ENCODE data around the gene GPC5.

Gene GPC5

DNA sequence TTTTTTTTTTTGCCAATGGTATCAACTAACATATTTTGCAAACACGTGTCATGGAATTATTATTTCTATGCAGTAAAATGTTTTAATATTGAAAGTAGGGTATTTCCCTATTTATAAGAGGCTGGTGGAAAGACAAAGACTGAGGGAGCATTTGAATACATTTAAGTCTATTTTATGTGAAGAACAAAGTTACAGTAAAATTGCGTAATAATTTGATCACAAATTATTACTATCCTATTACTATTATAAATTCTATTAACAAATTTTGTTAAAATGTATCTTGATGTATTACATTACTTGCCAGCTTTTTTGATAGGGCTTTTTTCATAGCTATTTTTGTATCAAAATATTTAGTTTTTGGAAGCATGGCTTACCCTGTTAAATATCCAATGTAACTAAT, 58.4 kb downstream of the GPC5 start:
- no peak for DNase-seq

DNA sequence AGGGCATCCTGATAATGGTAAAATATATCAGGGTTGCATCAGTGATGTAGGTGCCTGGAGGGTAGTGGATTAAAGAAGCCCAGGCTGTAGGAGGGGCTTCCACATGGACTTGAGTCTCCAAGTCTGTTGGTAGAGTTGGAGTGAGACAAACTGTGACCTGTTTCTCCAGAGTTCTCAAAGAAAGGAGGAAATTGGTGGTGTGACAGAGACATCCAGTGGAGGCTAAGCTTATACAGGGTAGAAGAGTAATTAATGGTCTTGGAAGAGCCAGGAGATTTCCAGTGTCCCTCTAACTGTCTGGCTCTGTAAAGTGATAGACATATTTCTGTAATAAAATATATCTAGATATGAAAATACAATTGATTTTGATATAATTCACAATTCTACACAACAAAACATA, 61.1 kb downstream of the GPC5 start:
- no peak for DNase-seq

DNA sequence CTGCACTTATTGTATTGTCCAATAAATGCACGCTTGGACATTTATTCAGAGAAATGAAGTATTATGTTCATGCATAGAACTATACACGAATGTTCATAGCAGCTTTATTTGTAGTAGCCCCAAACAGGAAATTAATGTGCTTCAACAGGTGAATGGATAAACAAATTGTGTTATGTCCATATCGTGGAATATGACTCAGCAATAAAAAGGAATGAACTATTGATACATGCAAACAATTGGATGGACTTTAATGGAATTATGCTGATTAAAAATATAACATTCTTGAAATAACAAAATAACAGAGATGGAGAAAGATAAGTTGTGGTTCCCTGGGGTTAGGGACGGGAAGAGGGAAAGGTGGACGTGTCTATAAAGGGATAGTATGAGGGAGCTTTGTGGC, 65.9 kb downstream of the GPC5 start:
- no peak for DNase-seq

DNA sequence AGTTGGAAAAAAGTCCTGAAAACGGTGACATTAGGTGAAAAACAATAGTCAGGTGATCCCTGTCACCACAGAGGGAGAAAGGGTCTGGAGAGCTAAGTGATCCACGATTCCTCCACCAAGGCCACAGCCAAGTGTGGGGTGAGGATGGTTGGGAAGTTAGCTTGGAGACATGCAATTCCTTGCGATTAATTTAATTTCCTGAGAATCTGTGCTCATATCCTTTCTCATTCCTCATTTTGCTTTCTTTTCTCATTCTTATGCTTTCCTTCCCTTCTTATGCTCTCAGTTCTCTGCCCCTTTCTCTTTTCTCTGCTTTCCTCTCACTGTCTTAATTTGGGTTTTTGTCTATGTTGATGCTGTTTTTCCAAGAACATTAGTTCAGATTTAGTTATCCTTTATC, 68.8 kb downstream of the GPC5 start:
- no peak for DNase-seq

DNA sequence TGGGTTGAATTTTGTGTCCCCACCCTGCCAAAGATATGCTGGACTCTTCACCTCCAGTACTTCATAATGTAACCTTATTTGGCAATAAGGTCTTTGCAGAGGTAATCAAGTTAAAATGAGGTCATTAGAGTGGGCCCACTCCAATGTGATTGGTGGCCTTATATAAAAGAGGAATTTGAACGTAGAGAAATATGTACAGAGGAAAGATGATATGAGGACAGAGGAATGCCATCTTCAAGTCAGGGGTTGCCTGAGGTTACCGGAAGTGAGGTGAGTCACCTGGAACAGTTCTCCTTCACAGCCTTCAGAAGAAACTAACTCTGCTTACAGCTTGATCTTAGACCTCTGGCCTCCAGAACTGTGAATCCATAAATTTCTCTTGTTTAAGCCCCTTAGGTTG, 69.9 kb downstream of the GPC5 start:
- DNase-seq: no peak

DNA sequence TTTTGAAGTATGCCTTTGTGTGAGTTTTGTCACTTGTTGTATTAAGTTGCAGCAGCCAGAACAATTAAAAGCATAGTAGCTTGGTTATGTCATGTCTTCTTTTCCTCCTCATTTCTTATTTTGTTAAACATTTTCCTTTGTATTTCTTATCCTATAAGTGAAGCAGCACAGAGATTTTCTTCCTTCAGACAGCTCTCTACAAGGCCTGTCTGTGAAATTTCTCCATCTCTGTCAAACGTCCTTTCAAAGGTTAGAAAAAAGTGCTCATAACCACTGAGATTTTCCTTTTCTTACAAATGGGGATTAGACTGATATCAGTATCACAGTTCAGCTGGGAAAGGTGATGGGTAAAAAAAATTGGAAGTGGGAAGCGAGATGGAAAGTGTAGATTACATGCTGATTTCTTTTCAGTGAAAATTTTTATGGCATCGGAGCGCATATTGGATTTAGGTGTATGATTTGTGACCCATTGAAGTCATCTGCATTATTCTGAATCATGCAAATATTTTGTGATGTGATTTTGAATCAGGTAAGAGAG, 71.7 kb downstream of the GPC5 start:
- no peak for DNase-seq

DNA sequence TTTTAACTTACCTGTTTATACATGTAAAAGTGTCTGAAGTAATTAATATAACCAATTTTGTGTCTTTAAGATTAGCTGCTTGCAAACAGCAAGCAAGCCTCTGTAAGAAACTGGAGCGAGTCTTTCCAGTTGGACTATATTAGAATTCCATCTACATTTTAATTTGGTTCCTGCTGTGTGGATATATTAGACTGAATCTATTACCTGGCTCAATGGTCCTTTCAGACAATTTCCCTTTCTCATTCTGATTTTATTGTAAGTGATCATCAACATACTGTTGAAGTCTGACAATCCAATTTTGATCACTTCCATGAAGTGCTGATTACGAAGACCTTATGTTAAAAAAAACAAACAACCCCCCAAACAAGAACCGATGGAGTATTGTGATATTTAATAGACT, 72.3 kb downstream of the GPC5 start:
- no peak for DNase-seq

DNA sequence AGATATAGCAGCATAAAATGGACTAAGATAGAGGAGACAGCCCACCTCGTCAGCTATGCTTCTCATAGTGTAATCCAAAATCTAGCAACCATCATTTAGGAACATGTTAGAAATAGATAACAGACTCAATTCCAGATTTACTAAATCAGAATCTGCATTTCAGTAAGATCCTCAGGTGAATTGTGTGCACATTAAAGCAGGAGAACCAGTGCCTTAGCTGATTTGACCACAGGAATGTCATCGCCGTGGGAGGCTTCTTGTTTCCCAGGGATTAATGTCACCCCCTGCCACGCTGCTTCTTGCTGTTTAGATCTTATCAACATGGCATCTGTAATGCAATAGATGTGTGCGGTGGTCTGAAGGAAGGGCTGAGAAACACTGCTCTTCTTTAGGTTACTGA, 84.0 kb downstream of the GPC5 start:
- no peak for DNase-seq

DNA sequence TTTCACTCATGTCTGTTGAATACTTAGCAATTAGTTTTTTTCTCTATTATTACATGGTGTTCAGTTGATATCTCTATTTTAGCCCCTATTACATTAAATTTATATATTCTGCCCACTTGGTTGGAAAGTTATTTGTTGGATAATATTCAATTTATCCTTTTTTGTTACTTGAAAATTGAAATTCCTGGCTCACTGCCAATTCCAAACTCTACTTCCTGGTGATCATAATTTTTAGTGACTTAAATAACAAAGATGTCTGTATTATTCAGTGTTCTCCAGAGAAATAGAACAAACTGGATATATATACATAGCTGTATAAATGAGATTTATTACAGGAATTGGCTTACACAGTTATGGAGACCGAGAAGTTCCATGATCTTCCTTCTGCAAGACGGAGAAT, 93.6 kb downstream of the GPC5 start:
- DNase-seq: peak; percentile 6

DNA sequence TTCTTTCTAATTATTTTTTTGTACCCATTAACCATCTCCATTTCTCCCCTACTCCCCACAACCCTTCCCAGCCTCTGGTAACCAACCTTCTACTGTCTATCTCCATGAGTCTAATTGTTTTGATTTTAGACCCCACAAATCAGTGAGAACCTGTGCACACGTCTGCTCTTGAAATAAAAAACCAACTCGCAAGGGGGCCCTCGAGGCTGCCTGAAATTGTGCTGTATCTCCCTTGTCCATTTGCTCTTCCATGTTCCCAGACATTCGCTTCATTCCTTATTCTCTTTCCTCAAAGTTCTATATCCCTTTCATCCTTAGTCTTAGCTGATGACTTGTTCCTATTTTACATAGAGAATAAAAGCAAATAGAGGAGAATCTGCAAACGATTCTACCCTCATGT, 95.0 kb downstream of the GPC5 start:
- no peak for DNase-seq

DNA sequence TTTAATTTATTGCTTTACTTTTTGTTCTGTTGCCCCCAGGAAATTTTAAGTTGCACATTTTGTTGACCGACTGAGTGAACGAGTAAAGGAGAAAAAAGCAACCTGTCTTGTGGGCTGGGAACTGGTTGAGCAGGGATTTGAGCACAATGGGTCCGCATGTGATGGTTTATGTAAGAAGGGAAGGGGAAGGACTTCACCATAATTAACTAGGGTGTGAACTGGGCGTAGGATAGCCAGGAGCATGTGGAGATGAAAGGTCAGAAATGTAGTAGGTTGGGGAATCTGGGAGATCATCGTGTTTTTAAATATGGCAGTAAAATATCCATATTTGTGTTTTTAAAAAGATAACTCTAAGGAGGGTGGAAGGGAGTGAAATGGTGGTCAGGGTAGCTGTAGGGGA, 99.9 kb downstream of the GPC5 start:
- DNase-seq: no peak

DNA sequence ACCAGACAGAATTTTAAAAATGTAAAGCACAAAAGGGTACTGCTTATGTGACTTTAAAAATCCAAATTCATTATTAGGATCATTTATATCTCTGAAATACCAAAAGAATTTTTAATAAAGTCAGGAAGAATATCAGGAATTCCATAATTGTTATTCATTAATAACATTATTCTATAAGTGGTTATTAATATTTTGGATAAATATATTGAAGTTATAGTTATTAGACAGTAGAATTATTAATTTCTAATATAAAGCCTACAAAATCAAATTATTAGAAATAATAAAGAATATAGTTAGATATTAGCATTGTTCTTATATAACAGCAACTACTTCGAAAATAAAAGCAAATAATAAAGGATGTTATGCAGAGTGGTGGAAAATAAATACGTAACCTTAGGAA, 105.8 kb downstream of the GPC5 start:
- no peak for DNase-seq

DNA sequence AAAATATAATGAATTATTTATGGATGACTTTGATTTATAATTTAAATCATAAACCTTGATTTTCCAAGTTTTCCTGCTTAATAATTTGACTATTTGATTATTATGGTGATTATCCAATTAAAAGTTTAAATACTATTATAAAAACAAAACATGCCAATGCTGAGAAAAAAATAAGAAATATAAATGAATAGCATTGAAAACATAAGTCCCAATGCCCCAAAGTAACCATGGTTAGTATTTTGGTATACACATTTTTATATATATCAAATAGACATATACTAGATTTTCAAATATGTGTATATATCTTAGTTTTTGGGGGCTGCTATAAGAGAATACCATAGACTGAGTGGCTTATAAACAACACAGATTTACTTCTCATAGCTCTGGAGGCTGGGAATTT, 108.3 kb downstream of the GPC5 start:
- DNase-seq: no peak

DNA sequence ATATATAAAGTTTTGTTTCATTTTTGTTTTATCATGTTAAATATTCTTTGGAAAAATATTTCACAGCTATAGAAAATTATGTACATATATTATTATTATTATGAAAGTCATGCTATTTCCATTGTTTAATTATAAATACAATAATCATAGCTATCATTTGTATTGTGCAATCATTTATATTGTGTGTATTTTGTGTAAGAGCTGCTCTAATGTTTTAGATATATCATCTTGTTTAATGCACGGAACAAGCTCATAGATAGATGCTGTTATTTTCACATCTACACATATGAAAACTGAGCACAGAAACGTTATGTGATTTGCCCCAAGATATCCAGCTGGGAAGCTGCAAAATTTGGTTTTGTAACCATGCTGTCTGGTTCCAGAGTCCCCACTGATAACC, 111.6 kb downstream of the GPC5 start:
- no peak for DNase-seq

DNA sequence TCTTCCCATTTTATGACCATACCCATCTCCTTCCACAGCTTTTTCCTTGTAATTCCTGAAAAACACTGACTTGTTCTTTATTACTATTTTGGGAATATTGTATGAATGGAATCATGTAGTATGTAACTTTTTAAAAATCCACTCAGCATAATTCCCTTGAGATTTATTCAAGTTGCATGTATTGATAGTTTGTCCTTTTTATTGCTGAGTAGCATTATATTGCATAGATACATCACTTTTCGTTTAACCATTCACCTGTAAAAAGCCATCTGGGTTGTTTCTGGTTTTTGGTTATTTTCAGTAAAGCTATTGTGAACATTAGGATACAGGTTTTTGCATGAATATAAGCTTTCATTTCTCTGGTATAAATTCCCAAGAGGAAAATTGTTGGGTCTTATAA, 115.4 kb downstream of the GPC5 start:
- no peak for DNase-seq

DNA sequence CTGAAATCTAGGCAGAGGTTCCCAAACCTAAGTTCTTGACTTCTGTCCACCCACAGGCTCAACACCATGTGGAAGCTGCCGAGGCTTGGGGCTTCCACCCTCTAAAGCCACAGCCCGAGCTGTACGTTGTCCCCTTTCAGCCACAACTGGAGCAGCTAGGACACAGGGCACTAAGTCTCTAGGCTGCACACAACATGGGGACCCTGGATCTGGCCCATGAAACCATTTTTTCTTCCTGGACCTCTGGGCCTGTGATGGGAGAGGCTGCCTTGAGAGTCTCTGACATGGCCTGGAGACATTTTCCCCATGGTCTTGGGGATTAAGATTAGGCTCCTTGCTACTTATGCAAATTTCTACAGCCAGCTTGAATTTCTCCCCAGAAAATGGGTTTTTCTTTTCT, 118.4 kb downstream of the GPC5 start:
- no peak for DNase-seq

DNA sequence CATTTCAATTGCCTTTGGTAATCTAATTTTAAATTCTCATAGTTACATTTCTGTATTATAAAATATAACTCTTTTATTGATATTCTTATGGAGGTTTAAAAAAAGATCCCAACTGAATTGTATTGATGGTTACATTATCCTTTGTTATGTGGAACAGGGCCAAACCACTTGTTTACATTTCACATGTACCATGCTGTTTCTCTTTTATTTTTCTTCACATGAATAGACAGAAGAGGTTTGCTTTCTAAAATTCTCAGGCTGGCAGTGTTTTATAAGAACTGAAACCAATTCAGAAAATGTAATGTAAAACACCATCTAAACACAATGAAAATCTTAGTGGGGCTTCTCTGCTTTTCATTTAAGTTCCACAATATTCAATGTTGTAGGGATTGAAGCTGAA, 122.5 kb downstream of the GPC5 start:
- DNase-seq: no peak

DNA sequence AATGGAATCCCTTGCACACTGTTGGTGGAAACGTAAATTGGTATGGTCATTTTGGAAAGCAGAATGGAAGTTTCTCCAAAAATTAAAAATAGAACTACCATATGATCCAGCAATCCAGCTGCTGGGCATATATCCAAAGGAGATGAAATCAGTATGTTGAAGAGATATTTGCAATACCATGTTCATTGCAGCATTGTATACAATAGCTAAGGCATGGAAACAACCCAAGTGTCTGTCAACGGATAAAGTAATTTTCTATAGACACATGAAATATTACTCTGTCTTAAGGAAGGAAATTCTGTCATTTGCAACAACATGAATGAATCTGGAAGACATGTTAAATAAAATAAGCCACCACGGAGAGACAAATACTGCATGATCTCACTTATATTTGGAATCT, 124.7 kb downstream of the GPC5 start:
- no peak for DNase-seq

DNA sequence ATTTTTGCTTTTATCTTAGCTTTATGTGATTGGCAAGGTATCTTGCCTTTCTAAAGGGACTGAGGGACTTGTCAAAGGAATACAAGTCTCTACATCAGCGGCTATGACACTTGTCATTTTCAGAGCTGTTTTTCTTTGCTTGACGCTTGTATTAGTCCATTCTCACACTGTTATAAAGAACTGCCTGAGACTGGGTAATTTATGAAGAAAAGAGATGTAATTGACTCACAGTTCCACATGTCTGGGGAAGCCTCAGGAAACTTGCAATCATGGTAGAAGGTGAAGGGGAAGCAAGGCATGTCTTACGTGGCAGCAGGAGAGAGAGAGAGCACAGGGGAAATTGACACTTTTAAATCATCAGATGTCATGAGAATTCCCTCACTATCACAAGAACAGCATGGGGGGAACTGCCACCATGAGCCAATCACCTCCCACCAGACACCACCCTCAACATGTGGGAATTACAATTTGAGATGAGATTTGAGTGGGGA, 128.2 kb downstream of the GPC5 start:
- no peak for DNase-seq

DNA sequence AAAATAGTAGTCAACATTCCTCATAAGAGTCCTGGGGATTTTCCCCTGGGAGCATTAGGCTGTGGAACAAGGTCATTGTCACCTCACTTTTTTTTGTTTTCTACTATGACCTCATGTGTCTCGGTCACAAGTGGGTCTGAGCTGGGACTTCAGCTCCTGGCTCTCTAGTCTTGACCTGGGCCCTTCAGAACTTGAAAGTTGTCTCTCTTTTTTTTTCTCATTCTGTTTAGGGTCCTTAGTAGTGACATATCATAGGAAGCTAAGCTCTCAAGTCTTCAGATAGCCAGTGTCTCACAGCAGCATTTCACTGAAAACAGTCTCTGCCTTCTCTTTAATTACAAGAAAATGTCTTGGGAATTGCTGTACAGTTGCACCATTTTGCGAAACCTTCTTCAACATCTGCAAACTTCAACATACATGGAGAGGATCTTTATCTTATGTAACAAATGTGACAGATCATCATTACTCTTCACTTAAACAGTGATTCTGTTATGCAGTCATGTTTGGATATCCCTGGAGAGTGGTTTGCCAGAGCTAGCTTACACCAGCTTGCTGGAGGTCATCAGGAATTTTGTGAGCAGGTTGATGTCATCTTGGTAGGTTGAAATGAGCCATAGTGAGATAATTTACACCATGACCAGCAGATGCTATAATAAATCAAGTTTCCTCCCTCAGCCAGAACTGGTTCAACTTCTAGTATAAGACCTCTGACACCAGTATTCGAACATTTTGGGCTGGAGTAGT, 131.5 kb downstream of the GPC5 start:
- DNase-seq: no peak

DNA sequence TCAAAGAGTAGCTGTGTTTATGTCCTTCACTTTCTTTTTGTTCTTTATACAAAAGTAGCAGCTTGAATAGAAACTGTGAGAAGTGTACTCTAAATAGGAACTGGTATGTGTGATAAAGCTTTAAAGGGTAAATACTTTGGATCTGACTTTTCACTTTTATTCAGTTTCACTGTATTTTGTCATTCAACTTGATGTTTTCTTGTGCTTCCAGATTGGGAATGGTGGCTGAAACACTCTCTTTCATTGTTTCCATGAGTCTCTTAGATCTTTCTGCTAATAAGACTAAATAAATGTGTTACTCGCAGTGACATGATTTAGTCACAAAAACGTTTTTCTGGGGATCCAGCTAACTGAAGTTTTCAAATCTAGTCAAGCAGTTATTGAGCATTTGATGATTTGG, 133.2 kb downstream of the GPC5 start:
- DNase-seq: no peak

DNA sequence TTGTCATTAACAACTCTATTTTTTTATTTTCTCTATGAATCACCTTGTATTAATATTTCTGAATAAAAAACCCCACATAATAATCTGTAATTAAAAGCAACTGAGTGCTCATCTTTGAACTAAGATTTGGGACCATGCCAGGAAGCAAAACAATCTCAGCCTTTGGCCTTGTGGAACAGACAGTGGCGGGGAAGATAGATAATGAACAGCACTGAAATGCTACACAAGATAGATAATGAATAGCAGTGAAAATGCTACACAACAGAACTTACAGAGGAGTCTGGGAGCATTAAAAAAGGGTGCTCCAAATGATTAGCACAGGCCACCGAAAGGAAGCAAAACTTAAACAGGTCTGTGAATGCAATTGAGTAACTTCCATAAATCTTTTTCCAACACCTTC, 134.9 kb downstream of the GPC5 start:
- DNase-seq: no peak

DNA sequence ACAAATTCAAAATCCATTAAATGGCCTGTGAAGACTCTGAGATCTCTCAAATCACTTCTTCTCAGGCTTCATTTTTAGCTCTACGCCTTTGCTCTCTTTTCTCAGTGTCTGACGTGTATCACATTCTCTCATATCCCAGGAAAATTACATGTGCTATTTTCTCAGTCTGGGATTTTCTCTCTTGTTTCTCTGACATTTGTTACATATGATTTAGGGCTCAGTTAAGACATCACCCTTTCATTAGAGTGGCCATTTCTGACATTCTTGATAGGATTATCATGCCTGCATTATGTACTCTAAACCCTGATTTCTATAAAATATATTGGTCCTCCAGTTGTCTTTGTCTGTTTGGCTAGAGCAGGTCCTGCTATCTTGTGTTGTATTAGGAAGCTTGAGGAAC, 136.6 kb downstream of the GPC5 start:
- no peak for DNase-seq

DNA sequence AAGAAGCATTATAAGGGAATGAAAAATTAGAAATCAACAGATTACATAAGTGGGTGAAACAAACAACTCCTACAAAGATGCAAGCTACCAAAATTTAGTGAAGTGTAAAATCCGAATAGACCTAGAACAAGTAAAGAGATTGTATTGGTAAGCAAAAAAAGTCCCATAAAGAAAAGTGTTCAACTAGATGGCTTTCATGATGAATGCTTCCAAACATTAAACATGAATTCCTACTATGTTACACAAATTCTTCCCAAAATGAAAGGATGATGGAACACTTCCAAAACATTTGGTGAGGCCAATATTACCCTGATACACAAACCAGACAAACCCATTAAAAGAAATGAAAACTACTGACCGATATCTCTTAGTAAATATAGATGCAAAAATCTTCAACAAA, 139.0 kb downstream of the GPC5 start:
- no peak for DNase-seq
